GM04504 (cell line): Measurements from ENCODE around the gene FAM171A2.
"Not testable (repeated sequence)": the region's sequence is repeated elsewhere in the genome, so short reads cannot be mapped to it uniquely, and the experiment has no call there.

Source experiments
- DNase-seq: peaks from one replicate; pipeline ENCODE4 v3.0.0-alpha.2; 2012; ENCODE audit warnings: low read depth

The FAM171A2 gene

DNA sequence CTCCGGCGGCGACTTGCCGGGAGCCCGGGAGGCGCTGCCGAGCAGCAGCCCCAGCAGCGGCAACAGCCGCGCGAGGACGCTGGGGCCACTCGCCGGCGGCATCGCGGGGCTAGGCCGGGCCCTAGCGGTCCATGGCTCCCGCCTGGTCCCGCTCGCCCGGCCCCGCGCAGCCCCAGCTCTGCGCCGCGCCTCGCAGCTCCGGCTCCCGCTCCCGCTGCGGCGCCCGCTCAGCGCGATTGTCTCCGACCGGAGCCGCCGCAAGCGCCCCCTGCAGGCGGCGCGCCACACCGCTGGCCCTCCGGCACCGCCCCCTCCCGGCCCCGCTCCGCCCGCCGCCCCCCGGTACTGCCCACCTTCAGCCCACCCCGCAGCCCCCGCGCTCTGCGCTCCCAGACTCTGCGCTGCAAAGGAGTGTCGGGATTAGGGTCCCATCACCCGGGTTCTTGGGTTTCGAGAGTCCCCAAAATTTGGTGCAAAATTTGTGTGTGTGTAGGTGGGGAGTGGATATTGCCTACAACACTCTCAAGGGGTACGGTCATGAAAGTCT, at the start of gene FAM171A2:
Gene FAM171A2 (minus strand): TSS at position 241 of the 547 bp plus-strand sequence. CDS start 139 bp downstream, at position 102.
- peak; percentile 22 for DNase-seq

DNA sequence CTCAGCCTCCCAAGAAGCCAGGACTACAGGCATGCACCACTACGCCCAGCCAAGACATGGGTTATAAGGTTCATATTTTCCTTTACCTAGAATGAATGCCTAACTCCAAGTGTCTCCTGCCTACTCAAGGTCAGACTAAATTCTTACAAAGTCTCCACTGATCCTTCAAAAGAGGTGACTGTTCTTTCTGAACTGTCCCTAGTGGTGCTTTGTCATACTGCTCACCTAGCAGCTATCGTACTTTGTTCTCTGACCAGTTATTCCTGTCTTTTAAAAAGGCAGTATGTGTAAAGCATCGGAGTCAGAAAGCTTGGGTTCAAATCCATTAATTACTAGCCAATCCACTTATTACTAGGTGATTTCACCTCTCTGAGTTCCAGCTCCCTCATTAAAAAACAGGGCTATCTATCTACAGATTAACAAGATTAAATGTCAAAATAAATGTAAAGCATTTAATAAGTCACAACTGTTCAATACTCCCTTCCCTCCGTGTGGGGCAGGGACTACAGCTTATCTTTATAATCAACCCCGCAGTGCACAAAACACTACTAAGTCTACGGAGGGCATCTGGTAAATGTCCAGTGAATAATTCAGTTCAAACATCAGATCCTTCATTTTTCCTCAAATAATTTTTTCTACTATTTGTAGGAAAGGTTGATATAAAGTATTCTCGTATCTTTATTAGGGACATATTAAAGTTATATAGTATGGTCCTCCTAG, 45.8 kb upstream of the FAM171A2 start:
- no peak for DNase-seq

DNA sequence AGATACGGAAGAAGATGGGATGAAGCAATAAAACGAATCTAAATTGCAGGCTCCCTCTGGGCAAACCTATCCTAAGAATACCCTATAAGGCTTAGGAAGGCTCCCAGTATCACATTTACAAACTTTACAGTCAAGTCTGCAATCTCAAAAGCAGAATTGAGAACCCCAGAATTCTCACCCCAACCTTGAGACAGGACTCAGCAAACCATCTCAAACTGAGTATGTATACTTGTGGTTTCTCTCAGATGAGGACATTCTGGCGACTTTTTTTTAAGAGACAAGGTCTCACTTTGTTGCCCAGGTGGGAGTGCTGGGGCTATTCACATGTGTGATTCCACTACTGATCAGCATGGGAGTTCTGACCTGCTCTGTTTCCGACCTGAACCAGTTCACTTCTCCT, 45.1 kb upstream of the FAM171A2 start:
- DNase-seq = no peak

DNA sequence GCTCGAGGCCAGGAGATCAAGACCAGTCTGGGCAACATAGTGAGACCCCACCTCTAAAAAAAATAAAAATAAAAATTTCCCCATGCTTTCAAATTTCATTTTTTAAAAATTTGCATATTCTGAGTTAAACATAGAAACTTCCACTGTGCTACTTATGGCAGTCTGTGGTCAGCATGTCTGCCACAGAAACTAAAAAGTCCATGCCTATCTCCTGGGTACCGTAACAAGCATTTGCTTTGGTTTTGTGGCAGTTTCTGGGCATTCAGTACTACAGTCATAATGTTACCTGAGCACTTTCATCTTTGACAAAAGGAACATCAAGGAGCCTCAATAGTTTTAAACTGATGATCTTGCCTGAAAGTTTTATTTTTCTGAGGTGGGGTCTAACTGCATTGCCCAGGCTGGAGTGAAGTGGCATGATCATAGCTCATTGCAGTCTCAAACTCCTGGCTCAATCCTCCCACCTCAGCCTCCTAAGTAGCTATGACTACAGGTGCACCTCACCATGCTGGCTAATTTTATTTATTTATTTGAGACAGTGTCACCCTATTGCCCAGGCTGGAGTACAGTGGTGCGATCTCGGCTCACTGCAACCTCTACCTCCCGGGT, 39.0 kb upstream of the FAM171A2 start:
- DNase-seq = no peak

DNA sequence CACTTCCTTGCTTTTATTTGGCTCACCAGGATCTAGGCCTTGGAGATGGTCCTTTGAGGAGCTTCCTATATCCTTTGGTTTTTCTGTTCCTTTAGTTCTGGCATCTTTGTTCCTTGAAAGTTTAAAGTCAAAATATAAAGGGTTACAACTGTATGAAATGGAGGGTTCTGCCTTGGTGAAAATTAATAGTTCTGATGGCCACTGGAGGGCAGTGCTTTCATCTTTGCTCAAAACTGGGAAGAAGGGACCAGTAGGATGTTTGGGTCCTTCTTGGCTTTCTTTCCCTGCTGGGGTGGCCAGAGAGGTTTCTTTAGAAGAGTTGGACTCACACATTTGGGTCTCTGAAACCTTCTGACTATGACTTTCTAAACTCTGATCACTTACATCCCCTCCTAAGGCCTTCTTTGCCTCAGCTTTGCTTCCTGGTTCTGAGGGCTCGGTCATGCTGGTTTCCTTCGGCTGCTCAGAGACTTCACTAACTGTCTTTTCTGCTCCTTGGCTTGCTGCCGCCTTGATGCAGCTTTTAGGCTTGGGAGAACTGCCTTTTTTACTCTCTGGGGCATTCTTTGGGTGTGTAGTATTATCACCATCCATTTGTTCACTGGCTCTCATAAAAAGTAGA, 36.7 kb upstream of the FAM171A2 start:
- DNase-seq = no peak

DNA sequence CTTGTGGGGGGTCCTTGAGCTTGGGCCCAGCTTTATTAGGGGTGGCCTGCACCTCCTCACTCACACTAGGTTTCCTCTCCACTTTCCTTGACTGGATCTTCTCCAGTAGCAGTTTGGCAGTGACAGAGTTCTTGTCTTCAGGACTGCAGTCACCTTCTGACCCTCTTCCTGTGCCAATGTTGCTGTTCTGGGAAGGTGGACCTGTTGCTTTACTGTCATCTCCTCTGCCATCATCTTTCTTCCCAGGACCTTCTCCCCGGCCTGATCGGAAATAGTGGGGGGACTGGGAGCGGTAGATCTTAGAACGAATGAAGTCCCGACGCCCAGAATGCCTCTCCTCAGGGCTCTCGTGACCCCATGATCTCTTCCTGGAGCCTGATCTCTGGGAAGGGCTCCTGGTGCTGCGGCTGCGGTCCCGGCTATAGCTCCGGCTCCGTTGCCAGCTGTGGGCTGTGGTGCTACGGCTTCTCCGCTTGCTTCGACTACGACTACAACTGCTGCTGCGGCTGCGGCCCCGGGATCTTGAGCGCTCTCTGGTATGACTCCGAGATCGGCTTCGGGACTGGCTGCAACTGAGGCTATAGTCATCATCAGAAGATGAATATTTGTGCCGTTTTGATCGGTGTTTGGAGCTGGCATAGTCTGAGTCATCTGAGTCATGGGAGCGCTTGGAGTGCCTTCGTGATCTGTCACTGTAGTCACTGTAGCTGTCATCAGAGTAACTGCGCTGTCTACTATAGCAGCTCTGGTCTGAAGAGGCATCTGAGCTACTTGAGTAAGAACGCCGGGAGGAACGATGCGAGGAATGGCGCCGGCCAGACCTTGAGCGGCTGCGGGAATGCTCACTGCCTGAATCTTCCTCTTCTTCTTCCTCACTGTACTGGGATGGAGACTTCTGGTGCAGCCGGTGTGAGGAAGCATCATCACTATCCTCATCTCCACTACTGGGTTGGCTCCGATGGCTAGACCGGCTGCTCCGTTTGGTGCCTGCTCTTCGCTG, 35.3 kb upstream of the FAM171A2 start:
- DNase-seq = no peak

DNA sequence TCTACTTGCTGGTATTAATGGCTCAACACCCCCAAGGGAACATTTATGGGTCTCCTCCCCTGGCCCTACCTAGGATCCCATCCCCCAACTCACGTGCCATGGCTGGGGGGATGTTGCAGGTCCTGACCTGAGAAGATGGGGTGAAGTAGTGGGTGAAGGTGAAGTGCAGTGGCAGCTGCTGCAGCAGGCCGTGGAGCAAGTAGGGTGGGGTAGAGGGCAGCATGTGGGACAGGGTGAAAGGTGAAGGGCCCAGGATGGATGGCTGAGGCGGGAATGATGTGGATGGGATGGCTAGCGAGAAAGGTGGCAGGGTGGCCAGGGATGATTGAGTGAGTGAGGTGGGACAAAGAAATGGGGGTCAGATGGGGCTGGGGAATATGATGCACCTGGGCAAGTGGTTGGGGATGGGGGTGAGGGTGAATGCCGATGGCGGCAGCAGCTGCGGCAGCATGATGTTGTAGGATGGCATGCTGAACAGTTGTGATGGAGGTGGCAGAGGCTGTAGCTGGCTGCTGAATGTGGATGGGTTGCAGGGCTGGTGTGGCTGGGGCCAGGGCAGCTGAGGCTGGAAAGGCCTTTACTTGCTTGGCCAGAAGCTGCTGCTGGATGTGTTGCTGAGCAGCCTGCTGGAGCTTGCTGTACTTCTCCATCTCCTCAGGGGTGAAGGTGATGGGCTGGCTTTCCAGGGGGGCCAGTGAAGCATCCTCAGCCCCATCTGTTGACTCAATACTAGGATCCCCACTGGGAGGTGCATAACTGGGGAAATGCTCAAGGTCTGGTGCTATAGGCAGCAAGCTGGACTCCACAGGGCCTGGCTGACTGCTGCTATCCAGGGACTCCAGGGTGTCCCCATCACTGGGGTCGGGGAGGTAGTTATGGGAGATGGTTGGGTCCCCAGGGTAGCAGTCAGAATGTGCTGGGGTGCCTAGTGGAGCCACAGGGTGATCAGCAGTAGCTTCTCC, 34.1 kb upstream of the FAM171A2 start:
- DNase-seq = no peak

DNA sequence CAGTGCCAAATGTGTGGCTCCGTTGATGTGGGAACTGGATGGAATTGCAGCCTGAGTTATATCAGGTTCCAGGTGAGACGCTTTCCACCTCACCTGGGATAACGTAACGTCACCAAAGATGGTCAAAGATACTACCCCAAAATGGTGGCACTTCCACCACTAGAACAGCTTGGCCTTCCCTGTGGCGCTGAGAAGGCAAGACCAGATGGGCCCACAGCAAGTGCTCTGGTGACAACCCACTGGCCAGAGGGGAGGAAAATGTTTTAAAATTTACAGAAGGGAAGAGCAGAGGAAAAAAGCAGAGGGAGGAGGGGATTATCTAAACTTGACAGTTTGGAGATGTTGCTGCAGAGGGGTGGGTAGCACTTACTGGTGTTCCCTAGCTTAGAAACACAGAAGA, 33.3 kb upstream of the FAM171A2 start:
- DNase-seq = no peak

DNA sequence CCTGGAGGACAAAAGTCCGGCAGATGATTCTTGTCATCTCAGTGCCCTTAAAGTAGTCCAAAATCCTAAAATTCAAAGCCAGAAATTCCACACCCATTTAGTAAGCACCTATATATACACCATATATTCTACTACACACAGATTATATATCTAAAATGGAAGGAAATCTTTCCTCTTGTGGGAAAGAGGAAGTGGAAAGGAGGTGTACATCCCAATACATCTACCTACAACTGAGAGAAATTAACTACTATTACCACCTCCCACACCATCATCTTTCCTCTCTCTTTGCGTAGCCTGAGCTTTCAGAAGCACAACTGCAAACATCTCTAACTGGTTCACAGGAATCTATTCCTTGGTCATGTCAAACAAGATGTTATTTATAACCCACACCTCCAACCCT, 31.2 kb upstream of the FAM171A2 start:
- DNase-seq = no peak

DNA sequence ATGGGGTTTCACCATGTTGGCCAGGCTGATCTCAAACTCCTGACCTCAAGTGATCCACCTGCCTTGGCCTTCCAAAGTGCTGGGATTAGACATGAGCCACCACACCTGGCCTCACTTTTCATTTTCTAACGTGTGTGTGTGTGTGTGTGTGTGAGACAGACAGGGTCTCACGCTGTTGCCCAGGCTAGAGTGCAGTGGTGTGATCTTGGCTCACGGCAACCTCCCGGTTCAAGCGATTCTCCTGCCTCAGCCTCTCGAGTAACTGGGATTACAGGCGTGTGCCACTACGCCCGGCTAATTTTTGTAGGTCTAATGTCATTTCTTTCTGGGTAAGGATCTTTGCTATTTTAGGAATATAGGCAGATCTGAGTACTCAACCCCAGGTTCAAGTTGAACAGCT, 30.5 kb upstream of the FAM171A2 start:
- not testable (repeated sequence) for DNase-seq

DNA sequence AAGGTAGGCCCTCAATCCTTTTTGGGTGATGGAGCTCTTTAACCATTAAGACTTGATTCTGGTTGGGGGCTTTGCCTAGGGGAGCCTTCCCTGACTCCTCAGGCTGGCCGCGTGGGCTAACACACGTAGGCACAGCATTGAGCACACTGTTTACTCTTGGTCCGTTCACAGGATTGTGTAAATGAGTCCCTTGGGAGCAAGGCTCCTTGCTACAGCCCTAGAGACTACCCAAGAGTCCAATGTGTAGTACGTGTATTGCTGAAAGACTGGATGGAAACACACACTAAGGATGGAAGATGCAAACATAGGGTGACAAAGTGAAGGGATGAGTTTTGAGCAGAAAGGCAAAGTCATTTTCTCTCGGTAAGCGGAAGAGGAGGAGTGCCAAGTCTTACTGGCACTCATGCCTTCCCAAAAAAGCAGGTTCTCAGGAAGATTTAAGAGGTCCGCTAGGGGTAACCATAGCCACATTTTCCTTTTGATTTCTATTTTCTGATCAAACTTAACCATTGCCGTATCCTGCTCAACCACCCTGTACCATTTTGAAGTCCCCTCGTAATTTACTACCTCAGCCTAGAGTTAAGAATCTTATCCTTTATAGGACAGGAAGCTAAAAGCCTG, 26.7 kb upstream of the FAM171A2 start:
- DNase-seq = no peak

DNA sequence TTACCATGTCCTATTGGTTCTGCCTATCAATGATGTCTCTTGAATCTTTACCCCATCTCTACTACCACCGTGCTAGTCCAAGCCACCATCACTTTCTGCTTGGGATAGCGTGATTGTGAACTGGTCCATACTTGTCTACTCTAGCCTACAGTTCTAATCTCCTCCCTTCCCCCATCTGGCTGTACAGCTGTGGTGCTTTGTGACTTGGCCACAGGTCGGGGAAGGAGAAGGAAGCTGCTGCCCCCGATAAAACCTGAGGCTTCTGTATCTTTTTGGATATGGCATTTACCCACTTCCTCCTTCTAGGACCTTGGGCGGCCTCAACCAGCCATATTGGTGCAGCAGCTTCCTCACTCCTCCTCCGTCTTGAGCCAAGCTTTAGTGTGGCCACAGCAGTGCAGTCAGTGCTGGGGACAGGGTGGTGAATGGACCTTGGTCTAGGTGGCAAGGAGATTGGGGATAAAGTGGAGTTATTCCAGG, 26.1 kb upstream of the FAM171A2 start:
- DNase-seq = no peak

DNA sequence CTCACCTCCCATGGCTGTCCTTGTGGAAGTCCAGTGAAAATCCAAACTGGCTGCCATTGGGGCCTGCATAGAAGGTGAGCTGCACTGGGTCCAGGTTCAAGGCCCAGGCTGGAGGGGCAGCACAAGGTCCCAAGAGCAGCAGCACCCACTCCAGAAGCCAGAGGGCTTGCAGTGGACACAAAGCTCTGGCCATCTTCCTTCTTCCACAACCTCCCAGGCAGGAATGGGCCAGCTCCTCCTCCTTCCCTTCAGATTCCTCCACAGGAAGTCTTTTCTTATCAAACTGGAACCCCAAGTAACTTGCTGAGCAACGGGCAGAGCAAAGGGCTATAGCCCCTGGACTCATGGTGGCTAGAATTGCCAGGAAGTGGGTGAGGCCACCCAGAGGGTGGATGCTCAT, 25.6 kb upstream of the FAM171A2 start, which contains the start of gene ITGA2B:
Gene ITGA2B (minus strand): TSS at position 369 of the 400 bp plus-strand sequence. CDS start 176 bp downstream, at position 193.
- no peak for DNase-seq

DNA sequence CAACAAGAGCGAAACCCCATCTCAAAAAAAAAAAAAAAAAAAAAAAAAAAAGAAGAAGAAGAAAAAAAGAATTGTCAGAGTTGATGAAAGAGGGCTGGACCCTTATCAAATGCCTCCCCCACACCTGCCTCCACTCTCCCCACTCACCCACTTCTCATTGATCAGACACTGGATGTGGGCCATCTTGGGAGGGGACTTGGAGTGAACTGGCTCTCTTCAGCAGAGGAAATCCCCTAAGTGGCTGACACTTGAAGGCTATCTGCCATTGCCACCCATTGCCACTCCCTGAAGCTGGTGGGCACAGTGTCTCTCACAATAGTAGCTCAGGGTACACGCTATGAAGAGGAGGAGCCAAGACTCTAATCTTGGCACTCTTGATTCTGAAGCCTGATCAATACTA, 24.2 kb upstream of the FAM171A2 start:
- no peak for DNase-seq

DNA sequence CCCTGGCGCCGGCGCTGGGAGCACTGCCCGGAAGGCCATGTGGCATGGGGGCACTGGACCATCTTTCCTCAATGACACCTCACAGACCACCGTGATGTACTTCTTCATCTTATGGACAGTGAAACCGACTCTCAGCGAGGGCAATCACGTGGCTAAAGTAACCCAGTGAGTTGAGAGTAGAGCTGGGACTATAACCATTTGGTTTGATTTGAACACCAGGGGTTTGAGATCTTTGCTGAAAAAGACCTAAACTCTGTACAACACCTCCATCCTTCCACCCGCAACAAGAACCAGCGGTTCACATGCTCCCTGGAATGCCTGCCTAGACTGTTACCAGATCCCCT, 22.5 kb upstream of the FAM171A2 start:
- DNase-seq = no peak

DNA sequence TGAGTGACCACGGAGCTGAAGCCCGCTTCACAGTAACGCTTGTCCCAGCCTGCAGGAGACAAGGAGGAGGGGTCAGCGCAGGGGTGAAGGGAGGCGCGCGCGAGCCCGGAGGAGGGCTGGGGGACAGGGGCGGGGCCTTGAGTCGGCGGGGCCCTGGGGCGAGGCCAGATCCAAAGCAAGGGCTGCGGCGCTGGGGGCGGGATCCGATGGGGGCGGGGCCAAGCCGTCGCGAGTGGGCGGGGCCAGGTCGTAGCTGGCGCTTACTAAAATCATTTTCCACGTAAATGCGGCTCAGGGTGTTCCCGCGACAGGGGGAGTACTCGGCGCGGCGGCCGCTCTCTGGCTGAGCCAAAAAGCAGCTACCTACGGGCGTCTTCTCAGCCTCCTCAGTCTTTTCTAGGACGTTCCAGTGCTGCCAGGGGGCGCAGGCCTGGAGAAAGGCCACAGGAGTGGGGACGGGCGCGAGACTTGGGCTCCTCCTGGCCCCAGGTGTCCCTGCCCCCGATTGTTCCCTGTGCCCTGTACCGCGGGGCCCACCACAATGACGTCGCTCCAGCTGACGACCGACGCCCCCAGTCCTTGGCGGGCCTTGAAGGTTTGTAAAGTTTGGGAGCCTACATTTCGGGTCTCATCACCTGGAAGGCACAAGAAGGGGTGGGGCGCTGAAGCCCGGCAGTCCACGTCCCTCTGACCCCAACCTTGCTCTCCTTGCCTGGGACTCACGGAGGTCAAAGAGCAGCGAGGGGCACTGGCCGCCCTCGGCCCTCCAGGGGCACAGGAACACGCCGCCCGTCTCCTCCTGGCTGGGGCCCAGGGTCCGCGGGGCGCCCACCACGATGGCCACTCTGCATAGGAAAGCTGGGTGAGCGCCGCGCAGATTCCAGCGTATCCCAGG, 21.9 kb upstream of the FAM171A2 start:
- DNase-seq = no peak

DNA sequence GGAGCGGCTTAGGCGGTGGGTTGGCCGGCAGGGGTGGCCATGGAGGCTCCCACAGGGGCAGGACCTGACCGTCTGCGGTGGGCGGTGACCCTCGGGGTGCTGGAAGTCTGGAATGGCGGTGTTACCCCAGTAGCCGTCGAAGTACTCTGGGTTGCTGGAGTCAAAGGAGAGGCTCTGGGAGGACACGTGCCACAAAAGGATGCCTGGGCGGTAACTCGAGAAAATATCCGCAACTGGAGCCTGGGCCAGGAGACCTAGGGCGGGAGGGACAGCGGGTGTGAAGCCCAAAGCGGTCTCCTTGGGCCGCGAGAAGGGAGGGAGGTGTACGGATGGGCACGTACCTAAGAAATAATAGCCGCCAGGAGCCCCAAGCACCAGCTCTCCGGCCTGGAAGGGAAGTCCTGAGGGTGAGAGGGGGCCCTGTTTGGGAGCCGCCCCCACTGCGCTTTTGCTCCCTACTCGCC, 21.2 kb upstream of the FAM171A2 start:
- DNase-seq = no peak

DNA sequence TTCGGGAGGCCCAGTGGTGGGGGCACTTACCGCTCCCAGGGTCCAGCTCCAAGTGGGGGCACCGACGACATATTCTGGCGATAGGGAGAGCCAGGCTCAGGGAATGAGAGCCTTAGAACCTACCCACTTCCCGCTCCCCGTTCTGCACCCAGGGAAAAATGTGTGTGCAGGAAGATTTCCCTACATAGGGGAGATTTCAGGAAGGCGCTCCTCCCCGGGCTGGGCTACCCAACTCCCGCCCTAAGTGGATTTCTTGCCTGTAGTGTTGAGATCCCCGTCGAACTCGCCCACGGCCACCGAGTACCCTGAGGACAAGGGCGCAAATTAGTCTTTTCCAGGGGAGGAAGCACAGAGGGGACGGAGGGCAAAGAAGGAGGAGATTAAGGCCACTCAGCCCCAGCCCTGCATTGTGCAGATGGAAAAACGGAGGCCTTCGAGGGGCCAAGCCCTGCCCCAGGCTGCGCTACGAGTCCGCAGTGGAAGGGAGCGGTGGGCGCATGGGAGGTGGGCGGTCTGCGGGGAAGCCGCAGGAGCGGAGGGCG, 20.7 kb upstream of the FAM171A2 start:
- DNase-seq = no peak

DNA sequence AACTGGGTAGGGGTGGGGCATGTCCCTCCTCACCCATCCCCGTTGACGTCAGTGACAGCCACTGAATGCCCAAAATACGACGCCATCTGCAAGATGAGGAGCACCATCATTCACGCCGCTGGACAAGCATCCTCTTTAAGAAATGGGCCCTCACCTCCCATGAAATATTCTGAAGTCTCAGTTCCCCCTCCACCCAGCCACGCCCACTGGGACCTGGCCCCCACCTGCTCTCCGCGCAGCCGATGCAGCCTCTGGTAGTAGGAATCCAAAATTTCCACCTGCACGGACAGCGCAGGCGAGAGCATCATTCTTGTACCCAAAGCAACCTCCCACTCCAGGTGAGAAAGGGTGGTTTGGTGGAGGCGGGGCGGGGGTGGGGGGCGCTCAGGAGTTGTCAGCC, 20.2 kb upstream of the FAM171A2 start:
- DNase-seq = no peak
